Iris pigment epithelial cell (primary cell): ENCODE measurements around the gene BBX.
"Not testable (repeated sequence)": the region's sequence is repeated elsewhere in the genome, so short reads cannot be mapped to it uniquely, and the experiment has no call there.

Source experiments
- DNase-seq: peaks from one replicate; pipeline ENCODE4 v3.0.0-alpha.2; 2011; ENCODE audit warnings: low read depth

Gene BBX

GRCh38 chr3:107800710-107801109, 277.9 kb downstream of the BBX start:
- no peak for DNase-seq

- no peak for DNase-seq
These were observed 280.4 kb downstream of the BBX start for GRCh38 chr3:107803170-107803569.

GRCh38 chr3:107806021-107806420, 283.3 kb downstream of the BBX start:
- no peak for DNase-seq

GRCh38 chr3:107806536-107806935, 283.8 kb downstream of the BBX start:
- DNase-seq, result no peak

- no peak for DNase-seq
These were observed 287.7 kb downstream of the BBX start for GRCh38 chr3:107810171-107811071.

- peak; percentile 36 for DNase-seq
These were observed 290.3 kb downstream of the BBX start for GRCh38 chr3:107813026-107813425.

- no peak for DNase-seq
These were observed 293.3 kb downstream of the BBX start for GRCh38 chr3:107816107-107816506.

GRCh38 chr3:107817076-107817475, 294.3 kb downstream of the BBX start:
- peak; percentile 15 for DNase-seq

GRCh38 chr3:107818025-107818424, 295.3 kb downstream of the BBX start:
- DNase-seq, result no peak

GRCh38 chr3:107819656-107820055, 296.9 kb downstream of the BBX start:
- DNase-seq, result no peak

- DNase-seq, result no peak
These were observed 299.5 kb downstream of the BBX start for GRCh38 chr3:107822308-107822707.

- no peak for DNase-seq
These were observed 302.1 kb downstream of the BBX start for GRCh38 chr3:107824822-107825371.

- no peak for DNase-seq
These were observed 302.8 kb downstream of the BBX start for GRCh38 chr3:107825556-107825955.

GRCh38 chr3:107826727-107827126, 304.0 kb downstream of the BBX start:
- DNase-seq, result no peak

GRCh38 chr3:107829185-107829584, 306.4 kb downstream of the BBX start:
- no peak for DNase-seq

- no peak for DNase-seq
These were observed 308.8 kb downstream of the BBX start for GRCh38 chr3:107831590-107831989.

GRCh38 chr3:107833043-107833442, 310.3 kb downstream of the BBX start:
- DNase-seq, result no peak

GRCh38 chr3:107833722-107834416, 311.1 kb downstream of the BBX start:
- DNase-seq, result no peak

GRCh38 chr3:107835001-107835400, 312.2 kb downstream of the BBX start:
- not testable (repeated sequence) for DNase-seq

GRCh38 chr3:107837895-107838612, 315.3 kb downstream of the BBX start:
- DNase-seq, result no peak

GRCh38 chr3:107841831-107842230, 319.1 kb downstream of the BBX start:
- peak; percentile 5 for DNase-seq

- no peak for DNase-seq
These were observed 320.2 kb downstream of the BBX start for GRCh38 chr3:107842940-107843339.
